ENCODE results near the gene CPED1.
A peak's percentile ranks its signal among the peaks of the same experiment; 100 is the strongest.

The CPED1 gene

DNA sequence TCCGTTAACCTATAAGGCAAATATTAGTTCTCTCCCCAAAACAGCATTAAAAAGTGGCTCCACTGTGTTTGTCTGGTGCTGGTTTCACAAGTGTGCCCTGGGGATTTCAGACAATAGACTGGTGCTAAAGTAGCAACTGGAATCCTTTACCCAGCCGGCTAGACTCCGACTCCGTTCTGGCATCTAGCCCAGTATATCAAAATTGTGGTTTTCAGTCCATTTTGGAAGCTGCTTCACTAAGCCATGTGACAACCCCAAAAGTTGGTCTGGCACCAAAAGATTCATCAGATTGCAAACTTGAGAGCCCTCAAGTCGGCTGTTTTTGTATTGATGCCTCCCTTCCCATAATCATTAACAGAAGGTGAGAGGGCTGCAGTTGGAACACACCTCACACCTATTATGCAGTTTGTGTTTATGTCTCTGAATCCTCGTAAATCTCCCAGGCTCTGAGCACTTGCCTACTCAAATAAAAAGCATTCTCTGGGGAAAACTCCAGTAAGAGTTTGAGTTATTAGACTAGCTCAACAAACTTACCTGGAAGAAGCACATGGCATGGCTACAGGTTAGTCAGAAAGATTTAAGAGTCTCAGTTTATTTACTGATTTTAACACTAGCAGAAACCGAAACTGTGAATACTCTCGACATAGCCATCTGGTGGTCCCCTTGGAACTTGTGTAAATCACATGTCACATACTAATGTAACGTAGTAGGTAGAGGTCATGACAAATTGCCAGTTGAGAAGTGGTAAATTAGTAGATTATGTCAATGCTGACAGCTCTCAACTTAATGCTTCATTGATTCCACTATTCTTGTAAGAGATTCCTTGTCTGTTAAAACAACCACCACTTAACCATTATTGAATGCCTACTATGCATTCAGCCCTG, 325.5 kb downstream of the CPED1 start (continued):
- peak; percentile 56 for TF ChIP-seq ZIC2 (tag by site-specific recombination; IDR thresholded peaks at IDR 0.05)
- TF ChIP-seq ZNF169 (tag by site-specific recombination; IDR thresholded peaks at IDR 0.05) = no peak
- peak; percentile 58; the same call in 1 of the 2 replicates for TF ChIP-seq TCF7L2 (IDR thresholded peaks at IDR 0.05; ENCODE audit: borderline replicate concordance, low read depth, low read length)
- no peak for TF ChIP-seq ZNF473 (tag by site-specific recombination; IDR thresholded peaks at IDR 0.05)
- TF ChIP-seq ZNF600 (tag by site-specific recombination; IDR thresholded peaks at IDR 0.05) = peak; percentile 92
- 0 out of 2 replicates have a peak, but pooled peaks have one; percentile 50 for TF ChIP-seq MYNN (tag by site-specific recombination; IDR thresholded peaks at IDR 0.05; ENCODE audit: borderline replicate concordance)
- TF ChIP-seq ZNF837 (tag by site-specific recombination; IDR thresholded peaks at IDR 0.05) = no peak
- no peak for TF ChIP-seq ZNF621 (tag by site-specific recombination; IDR thresholded peaks at IDR 0.05)
- TF ChIP-seq GLIS1 (tag by site-specific recombination; IDR thresholded peaks at IDR 0.05) = peak; percentile 68
- TF ChIP-seq REPIN1 (tag by site-specific recombination; IDR thresholded peaks at IDR 0.05; ENCODE audit: low read depth) = no peak
- no peak for TF ChIP-seq ZNF157 (tag by site-specific recombination; IDR thresholded peaks at IDR 0.05)
- peak; percentile 91 for TF ChIP-seq OSR2 (tag by site-specific recombination; IDR thresholded peaks at IDR 0.05)
- TF ChIP-seq, protein P1, sequence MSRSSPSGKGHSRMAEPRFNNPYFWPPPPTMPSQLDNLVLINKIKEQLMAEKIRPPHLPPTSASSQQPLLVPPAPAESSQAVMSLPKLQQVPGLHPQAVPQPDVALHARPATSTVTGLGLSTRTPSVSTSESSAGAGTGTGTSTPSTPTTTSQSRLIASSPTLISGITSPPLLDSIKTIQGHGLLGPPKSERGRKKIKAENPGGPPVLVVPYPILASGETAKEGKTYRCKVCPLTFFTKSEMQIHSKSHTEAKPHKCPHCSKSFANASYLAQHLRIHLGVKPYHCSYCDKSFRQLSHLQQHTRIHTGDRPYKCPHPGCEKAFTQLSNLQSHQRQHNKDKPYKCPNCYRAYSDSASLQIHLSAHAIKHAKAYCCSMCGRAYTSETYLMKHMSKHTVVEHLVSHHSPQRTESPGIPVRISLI (tag by site-specific recombination; IDR thresholded peaks at IDR 0.05) = no peak
- TF ChIP-seq, protein P2, sequence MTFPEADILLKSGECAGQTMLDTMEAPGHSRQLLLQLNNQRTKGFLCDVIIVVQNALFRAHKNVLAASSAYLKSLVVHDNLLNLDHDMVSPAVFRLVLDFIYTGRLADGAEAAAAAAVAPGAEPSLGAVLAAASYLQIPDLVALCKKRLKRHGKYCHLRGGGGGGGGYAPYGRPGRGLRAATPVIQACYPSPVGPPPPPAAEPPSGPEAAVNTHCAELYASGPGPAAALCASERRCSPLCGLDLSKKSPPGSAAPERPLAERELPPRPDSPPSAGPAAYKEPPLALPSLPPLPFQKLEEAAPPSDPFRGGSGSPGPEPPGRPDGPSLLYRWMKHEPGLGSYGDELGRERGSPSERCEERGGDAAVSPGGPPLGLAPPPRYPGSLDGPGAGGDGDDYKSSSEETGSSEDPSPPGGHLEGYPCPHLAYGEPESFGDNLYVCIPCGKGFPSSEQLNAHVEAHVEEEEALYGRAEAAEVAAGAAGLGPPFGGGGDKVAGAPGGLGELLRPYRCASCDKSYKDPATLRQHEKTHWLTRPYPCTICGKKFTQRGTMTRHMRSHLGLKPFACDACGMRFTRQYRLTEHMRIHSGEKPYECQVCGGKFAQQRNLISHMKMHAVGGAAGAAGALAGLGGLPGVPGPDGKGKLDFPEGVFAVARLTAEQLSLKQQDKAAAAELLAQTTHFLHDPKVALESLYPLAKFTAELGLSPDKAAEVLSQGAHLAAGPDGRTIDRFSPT (tag by site-specific recombination; IDR thresholded peaks at IDR 0.05) = no peak
- no peak for TF ChIP-seq ZNF138 (tag by site-specific recombination; IDR thresholded peaks at IDR 0.05; ENCODE audit: borderline replicate concordance)
- TF ChIP-seq, protein P3, sequence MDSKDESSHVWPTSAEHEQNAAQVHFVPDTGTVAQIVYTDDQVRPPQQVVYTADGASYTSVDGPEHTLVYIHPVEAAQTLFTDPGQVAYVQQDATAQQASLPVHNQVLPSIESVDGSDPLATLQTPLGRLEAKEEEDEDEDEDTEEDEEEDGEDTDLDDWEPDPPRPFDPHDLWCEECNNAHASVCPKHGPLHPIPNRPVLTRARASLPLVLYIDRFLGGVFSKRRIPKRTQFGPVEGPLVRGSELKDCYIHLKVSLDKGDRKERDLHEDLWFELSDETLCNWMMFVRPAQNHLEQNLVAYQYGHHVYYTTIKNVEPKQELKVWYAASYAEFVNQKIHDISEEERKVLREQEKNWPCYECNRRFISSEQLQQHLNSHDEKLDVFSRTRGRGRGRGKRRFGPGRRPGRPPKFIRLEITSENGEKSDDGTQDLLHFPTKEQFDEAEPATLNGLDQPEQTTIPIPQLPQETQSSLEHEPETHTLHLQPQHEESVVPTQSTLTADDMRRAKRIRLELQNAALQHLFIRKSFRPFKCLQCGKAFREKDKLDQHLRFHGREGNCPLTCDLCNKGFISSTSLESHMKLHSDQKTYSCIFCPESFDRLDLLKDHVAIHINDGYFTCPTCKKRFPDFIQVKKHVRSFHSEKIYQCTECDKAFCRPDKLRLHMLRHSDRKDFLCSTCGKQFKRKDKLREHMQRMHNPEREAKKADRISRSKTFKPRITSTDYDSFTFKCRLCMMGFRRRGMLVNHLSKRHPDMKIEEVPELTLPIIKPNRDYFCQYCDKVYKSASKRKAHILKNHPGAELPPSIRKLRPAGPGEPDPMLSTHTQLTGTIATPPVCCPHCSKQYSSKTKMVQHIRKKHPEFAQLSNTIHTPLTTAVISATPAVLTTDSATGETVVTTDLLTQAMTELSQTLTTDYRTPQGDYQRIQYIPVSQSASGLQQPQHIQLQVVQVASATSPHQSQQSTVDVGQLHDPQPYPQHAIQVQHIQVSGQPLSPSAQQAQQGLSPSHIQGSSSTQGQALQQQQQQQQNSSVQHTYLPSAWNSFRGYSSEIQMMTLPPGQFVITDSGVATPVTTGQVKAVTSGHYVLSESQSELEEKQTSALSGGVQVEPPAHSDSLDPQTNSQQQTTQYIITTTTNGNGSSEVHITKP (tag by site-specific recombination; IDR thresholded peaks at IDR 0.05) = 0 out of 2 replicates have a peak, but pooled peaks have one; percentile 16
- no peak for TF ChIP-seq ZNF776 (tag by site-specific recombination; IDR thresholded peaks at IDR 0.05; ENCODE audit: borderline replicate concordance)
- no peak for TF ChIP-seq HOXA7 (CRISPR knock-in tag; IDR thresholded peaks at IDR 0.05; ENCODE audit: borderline replicate concordance)
- TF ChIP-seq ZNF48 (tag by site-specific recombination; IDR thresholded peaks at IDR 0.05) = no peak
- TF ChIP-seq HOXC10 (CRISPR knock-in tag; IDR thresholded peaks at IDR 0.05) = no peak
- TF ChIP-seq, protein P4, sequence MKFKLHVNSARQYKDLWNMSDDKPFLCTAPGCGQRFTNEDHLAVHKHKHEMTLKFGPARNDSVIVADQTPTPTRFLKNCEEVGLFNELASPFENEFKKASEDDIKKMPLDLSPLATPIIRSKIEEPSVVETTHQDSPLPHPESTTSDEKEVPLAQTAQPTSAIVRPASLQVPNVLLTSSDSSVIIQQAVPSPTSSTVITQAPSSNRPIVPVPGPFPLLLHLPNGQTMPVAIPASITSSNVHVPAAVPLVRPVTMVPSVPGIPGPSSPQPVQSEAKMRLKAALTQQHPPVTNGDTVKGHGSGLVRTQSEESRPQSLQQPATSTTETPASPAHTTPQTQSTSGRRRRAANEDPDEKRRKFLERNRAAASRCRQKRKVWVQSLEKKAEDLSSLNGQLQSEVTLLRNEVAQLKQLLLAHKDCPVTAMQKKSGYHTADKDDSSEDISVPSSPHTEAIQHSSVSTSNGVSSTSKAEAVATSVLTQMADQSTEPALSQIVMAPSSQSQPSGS (tag by site-specific recombination; IDR thresholded peaks at IDR 0.05; ENCODE audit: low read depth) = no peak
- no peak for TF ChIP-seq ZNF174 (tag by site-specific recombination; IDR thresholded peaks at IDR 0.05)
- TF ChIP-seq, protein P5, sequence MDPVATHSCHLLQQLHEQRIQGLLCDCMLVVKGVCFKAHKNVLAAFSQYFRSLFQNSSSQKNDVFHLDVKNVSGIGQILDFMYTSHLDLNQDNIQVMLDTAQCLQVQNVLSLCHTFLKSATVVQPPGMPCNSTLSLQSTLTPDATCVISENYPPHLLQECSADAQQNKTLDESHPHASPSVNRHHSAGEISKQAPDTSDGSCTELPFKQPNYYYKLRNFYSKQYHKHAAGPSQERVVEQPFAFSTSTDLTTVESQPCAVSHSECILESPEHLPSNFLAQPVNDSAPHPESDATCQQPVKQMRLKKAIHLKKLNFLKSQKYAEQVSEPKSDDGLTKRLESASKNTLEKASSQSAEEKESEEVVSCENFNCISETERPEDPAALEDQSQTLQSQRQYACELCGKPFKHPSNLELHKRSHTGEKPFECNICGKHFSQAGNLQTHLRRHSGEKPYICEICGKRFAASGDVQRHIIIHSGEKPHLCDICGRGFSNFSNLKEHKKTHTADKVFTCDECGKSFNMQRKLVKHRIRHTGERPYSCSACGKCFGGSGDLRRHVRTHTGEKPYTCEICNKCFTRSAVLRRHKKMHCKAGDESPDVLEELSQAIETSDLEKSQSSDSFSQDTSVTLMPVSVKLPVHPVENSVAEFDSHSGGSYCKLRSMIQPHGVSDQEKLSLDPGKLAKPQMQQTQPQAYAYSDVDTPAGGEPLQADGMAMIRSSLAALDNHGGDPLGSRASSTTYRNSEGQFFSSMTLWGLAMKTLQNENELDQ (tag by site-specific recombination; IDR thresholded peaks at IDR 0.05; ENCODE audit: low read depth) = no peak
- peak; percentile 95 for TF ChIP-seq ZNF366 (tag by site-specific recombination; conservative IDR thresholded peaks at IDR 0.05)
- no peak for TF ChIP-seq ZNF37A (tag by site-specific recombination; IDR thresholded peaks at IDR 0.05)
- no peak for TF ChIP-seq ZNF274 (IDR thresholded peaks at IDR 0.05; ENCODE audit: low read length)
- no peak for TF ChIP-seq ZNF274 (tag by site-specific recombination; IDR thresholded peaks at IDR 0.05; ENCODE audit: borderline replicate concordance)
- no peak for TF ChIP-seq ZNF549 (tag by site-specific recombination; IDR thresholded peaks at IDR 0.05)
- TF ChIP-seq YY1 (tag by site-specific recombination; IDR thresholded peaks at IDR 0.05) = no peak; the same call in 1 of the 2 replicates
